Breast epithelium (tissue), 4 donors: Measurements from ENCODE around the gene KMT5C. TPM values are rescaled to one million over a fixed set of nuclear protein-coding genes. Genes with fewer than 3 reads are reported as not detected.

Experiments used
- DNase-seq, 2 donors: peaks; one replicate each; pipeline ENCODE4 v3.0.0-alpha.2; 2019; ENCODE audit warnings: low spot score in 2 of 2
- H3K27ac ChIP-seq, 2 donors: fragments of 200-600 bp; sonication (generic) in 1 of 2; one replicate each; pipeline ENCODE4 v1.5.1; 2016 to 2019; ENCODE audit warnings: mild to moderate bottlenecking in 1 of 2
- H3K27me3 ChIP-seq, 2 donors: fragments of 200-600 bp; sonication (generic) in 1 of 2; one replicate each; pipeline versions ENCODE4 v1.5.1 to v1.6.0; 2017 to 2019; ENCODE audit warnings: control low read depth in 1 of 2, mild to moderate bottlenecking in 1 of 2
- H3K36me3 ChIP-seq: fragments of 200-600 bp; one replicate; pipeline ENCODE4 v1.5.1; 2019
- H3K4me1 ChIP-seq, 2 donors: fragments of 200-600 bp; sonication (generic); one replicate each; pipeline ENCODE4 v1.5.1; 2016 to 2019; ENCODE audit warnings: control low read depth in 1 of 2
- H3K4me3 ChIP-seq, 3 donors: fragments of 200-600 bp; sonication (generic); 1 replicate in 2 of 3; 2 replicates in 1 of 3; pipeline ENCODE4 v1.5.1; 2016 to 2019; ENCODE audit warnings: mild to moderate bottlenecking in 3 of 3, moderate library complexity in 2 of 3
- H3K9me3 ChIP-seq, 2 donors: fragments of 200-600 bp; sonication (generic) in 1 of 2; one replicate each; pipeline ENCODE4 v1.5.1; 2016 to 2019; ENCODE audit warnings: control low read depth in 1 of 2
- POLR2A ChIP-seq: fragments of 450-650 bp; IDR thresholded peaks from one replicate; pipeline ENCODE4 v1.6.1; 2016; ENCODE audit warnings: antibody characterized with exemption, mild to moderate bottlenecking, moderate library complexity
- POLR2AphosphoS5 ChIP-seq, 3 donors: sonication (generic); formaldehyde crosslinking; IDR thresholded peaks; one replicate each; pipeline ENCODE4 v1.6.1; 2017; ENCODE audit warnings: antibody characterized with exemption in 3 of 3
- intact Hi-C: fragments of 100-400 bp; cut with DNase I; formaldehyde crosslinking; loops from one replicate; pipeline ENCODE4 v1.15.1; 2023; ENCODE audit warnings: low total_unique reads
- total RNA-seq, 3 donors: library from RNA; depleted of rRNA; stranded (reverse); fragments of >200 nt; gene quantifications; one replicate each; pipeline ENCODE4 v1.1.0, GENCODE V29; 2016
- TF ChIP-seq, protein P1 (sequence below), 3 donors: fragments of 450-650 bp; IDR thresholded peaks; one replicate each; pipeline ENCODE4 v1.5.1; 2016 to 2017; ENCODE audit warnings: antibody characterized with exemption in 3 of 3, mild to moderate bottlenecking in 3 of 3, moderate library complexity in 3 of 3

Gene KMT5C
- total RNA-seq, 3 donors from 2014 or later, result 6.1 to 20.8 (median 18.4) TPM

GRCh38 chr19:55336101-55336500 is 3.6 kb upstream of the KMT5C start:
- H3K27ac ChIP-seq, result no peak overlapping the region
- no peaks in the 10 kb centered on the region for H3K36me3 ChIP-seq
- no peak for TF ChIP-seq POLR2AphosphoS5 (IDR thresholded peaks at IDR 0.05)
- no peak for TF ChIP-seq POLR2A
- TF ChIP-seq, protein P1, sequence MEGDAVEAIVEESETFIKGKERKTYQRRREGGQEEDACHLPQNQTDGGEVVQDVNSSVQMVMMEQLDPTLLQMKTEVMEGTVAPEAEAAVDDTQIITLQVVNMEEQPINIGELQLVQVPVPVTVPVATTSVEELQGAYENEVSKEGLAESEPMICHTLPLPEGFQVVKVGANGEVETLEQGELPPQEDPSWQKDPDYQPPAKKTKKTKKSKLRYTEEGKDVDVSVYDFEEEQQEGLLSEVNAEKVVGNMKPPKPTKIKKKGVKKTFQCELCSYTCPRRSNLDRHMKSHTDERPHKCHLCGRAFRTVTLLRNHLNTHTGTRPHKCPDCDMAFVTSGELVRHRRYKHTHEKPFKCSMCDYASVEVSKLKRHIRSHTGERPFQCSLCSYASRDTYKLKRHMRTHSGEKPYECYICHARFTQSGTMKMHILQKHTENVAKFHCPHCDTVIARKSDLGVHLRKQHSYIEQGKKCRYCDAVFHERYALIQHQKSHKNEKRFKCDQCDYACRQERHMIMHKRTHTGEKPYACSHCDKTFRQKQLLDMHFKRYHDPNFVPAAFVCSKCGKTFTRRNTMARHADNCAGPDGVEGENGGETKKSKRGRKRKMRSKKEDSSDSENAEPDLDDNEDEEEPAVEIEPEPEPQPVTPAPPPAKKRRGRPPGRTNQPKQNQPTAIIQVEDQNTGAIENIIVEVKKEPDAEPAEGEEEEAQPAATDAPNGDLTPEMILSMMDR (IDR thresholded peaks at IDR 0.05), result no peak
- H3K4me3 ChIP-seq, result no peak overlapping the region
- no peaks in the 10 kb centered on the region for H3K27me3 ChIP-seq
- intact Hi-C loops, result no loop called here
- no peaks in the 10 kb centered on the region for H3K9me3 ChIP-seq
- H3K4me1 ChIP-seq, result no peaks in the 10 kb centered on the region
- DNase-seq, result no peak

DNA sequence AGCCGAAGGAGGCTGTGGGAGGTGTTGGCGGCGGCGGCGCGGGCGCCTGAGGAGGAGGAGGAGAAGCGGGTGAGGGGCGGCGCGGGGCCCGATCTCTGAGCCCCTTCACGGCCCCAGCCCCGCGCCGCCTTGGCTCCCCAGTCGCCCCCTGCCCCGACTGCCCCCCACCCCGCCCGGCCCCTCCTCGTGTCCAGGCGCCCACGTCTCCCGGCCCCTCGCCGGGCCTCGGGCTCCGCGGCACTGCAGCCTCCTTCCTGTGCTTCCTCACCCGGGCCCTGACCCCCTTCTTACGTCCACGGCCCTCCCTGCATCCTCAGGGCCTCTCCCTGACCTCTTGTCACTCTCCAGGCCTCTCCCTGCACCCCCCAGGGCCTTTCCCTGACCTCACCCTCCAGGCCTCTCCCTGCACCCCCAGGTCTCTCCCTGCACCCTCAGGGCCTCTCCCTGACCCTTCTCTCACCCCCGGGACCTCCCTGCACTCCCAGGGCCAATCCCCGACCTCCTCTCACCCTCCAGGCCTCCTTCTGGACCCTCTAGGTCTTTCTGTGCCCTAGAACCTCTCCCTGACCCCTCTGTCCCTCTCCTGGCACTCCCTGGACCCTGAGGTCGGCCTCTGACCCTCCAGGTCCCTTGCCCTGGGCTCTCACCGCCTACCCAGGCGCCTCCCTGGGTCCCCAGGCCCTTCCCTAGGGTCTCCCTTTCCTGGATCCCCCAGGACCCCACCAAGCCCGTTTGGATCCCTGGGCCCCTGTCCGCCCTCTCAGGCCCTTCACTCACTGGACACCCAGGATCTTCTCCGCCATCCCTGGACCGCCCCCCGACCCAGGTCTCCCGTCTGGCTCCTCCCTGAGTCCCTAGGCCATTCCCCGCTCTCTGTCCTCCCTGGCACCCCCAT is 460 bp downstream of the KMT5C start:
- DNase-seq, result peak in 1 of 2 donors; percentile 30
- Histone ChIP-seq H3K27ac (peak overlapping the region; percentile 96 to 99), H3K4me1 (no peaks in the 10 kb centered on the region), H3K27me3 (no peaks in the 10 kb centered on the region), H3K36me3 (no peaks in the 10 kb centered on the region), H3K4me3 (peak overlapping the region; percentile 74 to 87 (median 85)), H3K9me3 (no peaks in the 10 kb centered on the region)
- intact Hi-C loops, result no loop called here
- peak in 2 of 3 donors; percentile 72 to 99 for TF ChIP-seq POLR2AphosphoS5 (IDR thresholded peaks at IDR 0.05)
- no peak for TF ChIP-seq POLR2A
- TF ChIP-seq, protein P1 (IDR thresholded peaks at IDR 0.05), result no peak

DNA sequence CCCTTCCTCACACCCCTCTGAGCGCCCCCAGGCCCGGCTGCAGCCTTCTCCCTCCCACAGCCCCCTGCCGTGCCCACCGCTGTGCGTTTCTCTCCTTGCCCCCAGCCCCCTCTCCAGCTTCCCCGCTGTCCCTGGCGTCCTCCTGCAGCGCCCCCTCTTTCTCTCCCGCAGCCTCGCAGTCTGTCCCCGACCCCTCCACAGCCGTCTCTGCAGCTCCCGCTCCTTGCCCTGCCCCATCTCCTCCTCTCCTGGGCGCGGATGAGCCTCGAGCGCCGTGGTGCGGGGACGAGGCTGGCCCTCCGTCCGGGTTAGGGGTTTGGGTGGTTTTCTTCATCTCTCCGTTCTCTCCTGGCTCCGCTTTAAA is 1.1 kb downstream of the KMT5C start:
- H3K36me3 ChIP-seq, result no peaks in the 10 kb centered on the region
- no peaks in the 10 kb centered on the region for H3K27me3 ChIP-seq
- no peaks in the 10 kb centered on the region for H3K9me3 ChIP-seq
- no peaks in the 10 kb centered on the region for H3K4me1 ChIP-seq
- peak in 1 of 2 donors; percentile 30 for DNase-seq
- no peak for TF ChIP-seq POLR2AphosphoS5 (IDR thresholded peaks at IDR 0.05)
- TF ChIP-seq, protein P1 (IDR thresholded peaks at IDR 0.05), result no peak
- TF ChIP-seq POLR2A, result no peak
- peak overlapping the region; percentile 96 to 99 for H3K27ac ChIP-seq
- peak overlapping the region; percentile 74 to 87 (median 85) for H3K4me3 ChIP-seq
- intact Hi-C loops, result no loop called here

- DNase-seq, result peak; percentile 59 to 61
- Histone ChIP-seq H3K4me1 (no peaks in the 10 kb centered on the region), H3K27ac (peak overlapping the region; percentile 96 to 99), H3K9me3 (no peaks in the 10 kb centered on the region), H3K27me3 (no peaks in the 10 kb centered on the region), H3K36me3 (no peaks in the 10 kb centered on the region), H3K4me3 (peak overlapping the region; percentile 74 to 87 (median 85))
- TF ChIP-seq POLR2A (no peak), POLR2AphosphoS5 (IDR thresholded peaks at IDR 0.05) (no peak)
- TF ChIP-seq, protein P1 (IDR thresholded peaks at IDR 0.05), result no peak
- intact Hi-C loops, result no loop called here
Measured at GRCh38 chr19:55341171-55341588, 1.5 kb downstream of the KMT5C start.
